A673 (cell line): Measurements from ENCODE around the gene LUC7L. TPM values are rescaled to one million over a fixed set of nuclear protein-coding genes. Genes with fewer than 3 reads are reported as not detected.

Experiments
- BruUV-seq: library from RNA; stranded (reverse); fragments of 400-500 nt; replicated peaks from 2 replicates; lab custom pipeline; 2021; lab: Mats Ljungman, UMichigan
- CTCF ChIA-PET: fragments of 300-600 bp; sonication (Branson Sonifier 250); formaldehyde crosslinking; loops from one replicate; lab custom pipeline; 2022; ENCODE audit warnings: antibody characterized with exemption; lab: Charles Lee
- POLR2A ChIA-PET: fragments of 300-600 bp; sonication (Branson Sonifier 250); formaldehyde crosslinking; loops from one replicate; lab custom pipeline; 2022; ENCODE audit warnings: antibody characterized with exemption; ENCODE audit not compliant: low non-redundant PET; lab: Charles Lee
- DNase-seq: peaks from one replicate; pipeline ENCODE4 v3.0.0-alpha.2; 2015; ENCODE audit warnings: low spot score
- H3K27ac ChIP-seq: fragments of 200-600 bp; sonication (generic); 2 replicates; pipeline ENCODE4 v1.5.1; 2016; ENCODE audit warnings: mixed run types, low read depth, mild to moderate bottlenecking, mixed read lengths, antibody characterized with exemption, low read length; ENCODE audit not compliant: poor library complexity, severe bottlenecking
- H3K27me3 ChIP-seq: fragments of 200-600 bp; sonication (generic); replicated peaks from 2 replicates; pipeline ENCODE4 v1.6.1; 2017; ENCODE audit warnings: mixed run types, low read depth, mild to moderate bottlenecking, mixed read lengths, antibody characterized with exemption, low read length; ENCODE audit not compliant: insufficient read depth, poor library complexity
- H3K36me3 ChIP-seq: fragments of 200-600 bp; sonication (generic); 2 replicates; pipeline ENCODE4 v1.6.1; 2016; ENCODE audit warnings: mixed run types, mild to moderate bottlenecking, mixed read lengths, antibody characterized with exemption, low read length; ENCODE audit not compliant: insufficient read depth, poor library complexity, severe bottlenecking
- H3K4me1 ChIP-seq: fragments of 200-600 bp; sonication (generic); 2 replicates; pipeline ENCODE4 v1.6.1; 2017; ENCODE audit warnings: mixed run types, mild to moderate bottlenecking, mixed read lengths, antibody characterized with exemption, low read length; ENCODE audit not compliant: insufficient read depth, poor library complexity, severe bottlenecking
- H3K4me3 ChIP-seq: fragments of 200-600 bp; sonication (generic); 2 replicates; pipeline ENCODE4 v1.5.1; 2016; ENCODE audit warnings: low read depth, mixed run types, mild to moderate bottlenecking, mixed read lengths, low read length; ENCODE audit not compliant: poor library complexity, severe bottlenecking
- H3K9me3 ChIP-seq: fragments of 200-600 bp; sonication (generic); 2 replicates; pipeline ENCODE4 v1.6.1; 2016; ENCODE audit warnings: mixed run types, low read depth, mild to moderate bottlenecking, mixed read lengths, antibody characterized with exemption, low read length; ENCODE audit not compliant: poor library complexity, severe bottlenecking
- CTCF ChIP-seq: fragments of 300-800, 200-600 bp; sonication (generic); conservative IDR thresholded peaks from 2 replicates; pipeline ENCODE4 v1.5.1; 2017; ENCODE audit warnings: low read depth, mild to moderate bottlenecking, antibody characterized with exemption, low read length, moderate library complexity, mixed read lengths
- EZH2 ChIP-seq: fragments of 200-600 bp; sonication (generic); IDR thresholded peaks from 2 replicates; pipeline ENCODE4 v1.6.1; 2017; ENCODE audit warnings: borderline replicate concordance, low read depth, mild to moderate bottlenecking, mixed read lengths, antibody characterized with exemption, low read length; ENCODE audit not compliant: poor library complexity, severe bottlenecking
- intact Hi-C: fragments of 100-400 bp; cut with micrococcal nuclease; formaldehyde crosslinking; loops from one replicate; pipeline ENCODE4 v1.10.0; 2022; ENCODE audit not compliant: unreplicated experiment
- total RNA-seq: library from RNA; stranded (reverse); gene quantifications from 2 replicates; pipeline ENCODE4 v1.2.3, GENCODE V29; 2021

Gene LUC7L
- total RNA-seq, 1 experiment from 2014 or later = 152 TPM

GRCh38 chr16:229731-230281 is 557 bp upstream of the LUC7L start:
- CTCF ChIA-PET = interaction anchor here (0.6 kb wide), 1 partner anchor 55 kb away, joined by 3 read pairs; no protein-coding TSS in a partner anchor
- Histone ChIP-seq H3K27ac (peak overlapping the region; percentile 98), H3K36me3 (peaks cover 30% of the 10 kb centered on the region), H3K9me3 (no peaks in the 10 kb centered on the region), H3K27me3 (no peaks in the 10 kb centered on the region), H3K4me1 (peaks cover 11% of the 10 kb centered on the region), H3K4me3 (peak overlapping the region; percentile 91)
- TF ChIP-seq EZH2 = no peak
- TF ChIP-seq CTCF = no peak
- DNase-seq = no peak
- intact Hi-C loops = no loop called here
- BruUV-seq = no TSS peak
- POLR2A ChIA-PET = interaction anchor here (0.5 kb wide), 1 partner anchor 750 kb away, joined by 4 read pairs; no protein-coding TSS in a partner anchor

GRCh38 chr16:228151-228851 is 948 bp downstream of the LUC7L start:
- ChIA-PET CTCF (interaction anchor here (0.7 kb wide), 1 partner anchor 131 kb away, joined by 3 read pairs; no protein-coding TSS in a partner anchor), POLR2A (interaction anchor here (0.6 kb wide), 1 partner anchor 12 kb away, joined by 14 read pairs; no protein-coding TSS in a partner anchor)
- intact Hi-C loops = no loop called here
- DNase-seq = no peak
- H3K36me3 ChIP-seq = peaks cover 43% of the 10 kb centered on the region
- H3K4me3 ChIP-seq = peak overlapping the region; percentile 91
- TSS peak; percentile 48 for BruUV-seq
- peak overlapping the region; percentile 98 for H3K27ac ChIP-seq
- H3K9me3 ChIP-seq = no peaks in the 10 kb centered on the region
- no peaks in the 10 kb centered on the region for H3K27me3 ChIP-seq
- H3K4me1 ChIP-seq = peaks cover 11% of the 10 kb centered on the region
- no peak for TF ChIP-seq CTCF
- TF ChIP-seq EZH2 = no peak

GRCh38 chr16:220021-220420 is 9.2 kb downstream of the LUC7L start:
- POLR2A ChIA-PET = no interaction called here
- Histone ChIP-seq H3K27ac (no peak overlapping the region), H3K27me3 (no peaks in the 10 kb centered on the region), H3K36me3 (peaks cover 83% of the 10 kb centered on the region), H3K4me3 (no peak overlapping the region), H3K4me1 (no peaks in the 10 kb centered on the region), H3K9me3 (no peaks in the 10 kb centered on the region)
- intact Hi-C loops = no loop called here
- CTCF ChIA-PET = no interaction called here
- DNase-seq = no peak
- no peak for TF ChIP-seq EZH2
- no peak for TF ChIP-seq CTCF
- TSS peak; percentile 3 for BruUV-seq
